Measurements from ENCODE around the gene DNAJC12.
"Not testable (repeated sequence)": the region's sequence is repeated elsewhere in the genome, so short reads cannot be mapped to it uniquely, and the experiment has no call there.

The DNAJC12 gene

DNA sequence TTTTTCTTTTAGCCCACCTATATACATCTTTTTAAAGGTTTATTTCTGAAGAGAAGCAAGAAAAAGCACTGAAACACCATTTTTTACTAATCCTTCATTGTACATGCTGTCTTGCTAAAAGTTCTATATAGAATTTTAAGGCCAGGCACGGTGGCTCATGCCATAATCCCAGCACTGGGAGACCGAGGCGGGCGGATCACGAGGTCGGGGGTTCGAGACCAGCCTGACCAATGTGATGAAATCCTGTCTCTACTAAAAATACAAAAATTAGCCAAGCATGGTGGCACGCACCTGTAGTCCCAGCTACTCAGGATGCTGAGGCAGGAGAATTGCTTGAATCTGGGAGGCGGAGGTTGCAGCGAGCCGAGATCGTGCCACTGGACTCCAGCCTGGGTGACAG, 1.5 kb upstream of the DNAJC12 start:
- DNase-seq = not testable (repeated sequence)

DNA sequence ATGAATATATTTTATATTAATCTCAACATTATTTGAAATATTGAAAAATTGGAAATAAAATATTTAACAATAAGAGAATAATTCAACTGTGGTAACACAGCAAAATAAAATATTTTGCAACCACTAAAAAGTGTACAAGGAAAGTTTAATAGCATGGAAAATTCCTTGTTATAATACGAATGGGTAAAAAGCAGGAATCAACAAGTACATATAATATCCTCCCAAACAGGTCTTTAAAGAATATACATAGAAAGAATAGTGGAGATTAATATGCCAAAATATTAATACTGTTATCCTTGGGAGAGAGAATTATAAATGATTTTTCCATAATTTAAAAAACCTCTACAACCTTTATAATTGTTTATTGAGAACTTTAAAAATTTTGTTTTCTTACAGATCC, 1.0 kb downstream of the DNAJC12 start:
- no peak for DNase-seq

DNA sequence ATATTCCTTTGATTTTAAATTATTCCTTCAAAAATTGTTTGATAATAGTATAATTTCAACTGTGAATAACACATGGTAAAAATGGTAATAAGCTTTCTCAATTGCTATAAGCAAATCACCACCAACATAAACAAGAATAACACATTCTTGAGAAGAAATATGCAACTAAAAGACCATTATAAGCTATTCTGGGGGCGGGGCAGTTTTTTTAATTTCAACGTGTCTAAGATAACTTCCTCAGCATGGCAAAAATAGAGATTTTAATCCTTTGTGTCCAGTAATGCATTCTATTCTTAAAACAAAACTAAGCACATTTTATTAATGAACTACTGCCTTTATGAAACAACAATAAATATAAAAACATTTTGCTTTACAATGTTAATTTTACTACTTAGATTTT, 1.5 kb downstream of the DNAJC12 start:
- DNase-seq = no peak

DNA sequence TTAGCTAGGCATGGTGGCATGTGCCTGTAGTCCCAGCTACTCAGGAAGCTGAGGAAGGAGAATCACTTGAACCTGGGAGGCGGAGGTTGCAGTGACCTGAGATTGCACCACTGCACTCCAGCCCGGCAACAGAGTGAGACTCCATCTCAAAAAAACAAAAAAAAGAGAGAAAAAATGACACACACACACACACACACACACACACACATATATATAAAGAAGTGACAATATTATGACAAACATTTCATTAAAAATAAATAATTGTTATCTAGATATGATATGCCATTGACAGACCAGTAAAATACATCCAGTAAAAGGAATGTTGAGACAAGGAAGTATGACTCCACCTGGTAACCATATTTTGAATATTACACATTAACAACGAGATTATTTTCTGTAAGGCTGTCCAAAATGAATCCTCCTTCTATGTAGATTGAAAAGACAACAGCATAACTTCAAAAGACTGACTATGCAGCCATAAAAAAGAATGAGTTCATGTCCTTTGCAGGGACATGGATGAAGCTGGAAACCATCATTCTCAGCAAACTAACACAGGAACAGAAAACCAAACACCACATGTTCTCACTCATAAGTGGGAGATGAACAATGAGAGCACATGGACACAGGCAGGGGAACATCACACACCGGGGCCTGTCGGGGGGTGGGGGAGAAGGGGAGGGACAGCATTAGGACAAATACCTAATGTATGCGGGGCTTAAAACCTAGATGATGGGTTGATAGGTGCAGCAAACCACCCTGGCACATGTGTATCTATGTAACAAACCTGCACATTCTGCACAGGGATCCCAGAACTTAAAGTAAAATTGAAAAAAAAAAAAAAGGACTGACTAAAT, 2.2 kb downstream of the DNAJC12 start:
- not testable (repeated sequence) for DNase-seq

DNA sequence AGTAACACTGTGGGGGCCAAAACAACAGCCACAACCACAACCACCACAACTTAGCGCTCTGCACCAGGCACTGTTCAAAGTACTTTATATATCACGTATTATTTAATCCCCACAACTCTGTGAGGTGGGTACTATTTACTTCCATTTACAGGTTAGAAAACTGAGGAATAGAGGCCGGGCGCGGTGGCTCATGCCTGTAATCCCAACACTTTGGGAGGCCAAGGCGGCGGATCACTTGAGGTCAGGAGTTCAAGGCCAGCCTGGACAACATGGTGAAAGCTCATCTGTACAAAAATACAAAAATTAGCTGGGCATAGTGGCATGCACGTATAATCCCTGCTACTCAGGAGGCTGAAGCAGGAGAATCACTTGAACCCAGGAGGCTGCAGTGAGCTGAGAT, 3.6 kb downstream of the DNAJC12 start:
- DNase-seq = no peak

DNA sequence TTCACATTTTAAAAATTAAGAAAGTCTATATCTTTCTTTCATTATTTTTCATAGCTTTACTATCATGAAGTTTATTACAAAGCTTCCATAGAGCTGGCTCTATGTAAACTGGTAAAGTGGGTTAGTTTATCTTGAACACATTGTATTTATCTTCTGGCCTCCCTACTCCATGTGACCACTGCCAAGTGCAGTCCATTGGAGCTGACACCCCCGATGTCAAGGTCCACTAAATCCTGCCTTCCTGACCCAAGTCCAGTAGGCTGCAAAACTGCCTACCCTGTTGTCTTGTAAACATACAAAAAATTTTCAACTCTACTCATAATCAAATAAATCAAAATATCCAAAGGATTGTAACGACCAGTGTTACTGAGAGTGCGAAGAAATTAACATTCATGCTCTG, 10.2 kb downstream of the DNAJC12 start:
- DNase-seq = no peak

DNA sequence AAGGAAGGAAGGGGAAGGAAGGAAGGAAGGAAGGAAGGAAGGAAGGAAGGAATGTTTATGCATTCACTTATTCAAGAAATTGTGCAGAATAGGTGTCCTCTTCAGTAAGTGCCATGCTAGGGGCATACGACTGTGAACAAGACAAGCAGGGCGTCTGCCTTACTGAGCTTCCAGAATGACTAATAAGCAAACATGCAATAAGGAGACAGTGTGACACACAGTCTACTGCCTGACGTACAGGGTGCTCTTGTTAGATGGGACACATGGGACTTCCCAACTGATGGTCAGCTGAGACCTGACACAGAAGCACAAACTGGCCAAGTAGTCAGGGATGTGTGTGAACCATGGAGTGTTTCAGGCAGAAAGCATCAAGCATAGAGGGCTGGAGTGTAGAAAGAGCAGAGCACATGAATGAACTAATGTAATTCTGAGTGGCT, 18.2 kb downstream of the DNAJC12 start:
- peak; percentile 34 for DNase-seq

DNA sequence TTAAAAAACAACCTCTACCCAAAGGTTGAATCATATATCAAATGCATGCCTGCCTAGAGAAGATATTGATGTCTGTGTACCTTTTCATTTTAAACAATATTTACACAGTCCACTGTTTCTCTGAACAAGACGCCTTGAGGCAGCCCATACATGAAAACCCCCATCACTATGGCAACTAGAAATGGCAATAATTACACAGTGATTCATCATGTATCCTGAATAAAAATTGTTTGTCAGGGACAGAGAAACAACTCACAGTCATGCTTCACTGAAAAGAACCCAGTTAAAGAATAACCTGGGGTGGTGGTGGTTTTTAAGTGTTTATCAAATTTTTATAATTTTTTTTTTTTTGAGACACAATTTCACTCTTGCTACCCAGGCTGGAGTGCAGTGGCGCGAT, 19.7 kb downstream of the DNAJC12 start:
- peak; percentile 45 for DNase-seq

DNA sequence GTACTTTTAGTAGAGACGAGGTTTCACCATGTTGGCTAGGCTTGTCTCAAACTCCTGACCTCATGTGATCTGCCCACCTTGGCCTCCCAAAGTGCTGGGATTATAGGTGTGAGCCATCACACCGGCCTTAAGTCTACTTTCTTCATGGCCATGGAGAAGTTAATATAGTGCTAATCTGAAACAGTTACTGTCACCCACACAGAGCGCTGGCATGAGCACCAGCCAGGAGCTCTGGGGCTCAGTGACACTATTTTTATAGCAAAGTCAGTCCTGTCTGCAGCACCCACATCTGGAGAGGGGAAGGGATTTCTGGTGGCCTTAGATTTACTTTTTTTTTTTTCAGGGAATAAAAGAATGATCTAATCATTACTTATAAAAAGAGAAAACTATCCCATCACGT, 21.3 kb downstream of the DNAJC12 start:
- DNase-seq = no peak

DNA sequence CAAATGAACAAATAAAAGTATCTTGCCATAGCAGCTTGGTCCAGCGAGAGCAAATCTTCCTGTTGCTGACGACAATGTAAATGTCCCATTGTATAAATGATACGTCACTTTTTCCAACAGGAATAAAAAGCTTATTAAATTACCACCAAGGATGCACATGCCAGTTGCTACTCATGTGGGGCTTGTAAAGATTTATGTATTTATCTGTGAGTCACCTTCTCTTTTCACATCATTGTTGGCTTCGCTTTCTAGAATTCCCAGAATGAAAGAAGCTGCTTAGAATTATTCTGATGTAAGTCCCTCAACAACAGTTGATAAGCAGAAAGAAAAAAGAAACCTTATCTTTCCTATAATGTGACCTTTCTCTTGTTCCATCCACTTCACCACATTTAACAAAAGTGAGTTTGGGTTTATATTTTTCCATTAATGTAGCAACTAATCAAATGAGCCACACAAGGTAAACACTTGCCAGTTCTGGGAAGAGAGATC, 22.4 kb downstream of the DNAJC12 start:
- DNase-seq = no peak

DNA sequence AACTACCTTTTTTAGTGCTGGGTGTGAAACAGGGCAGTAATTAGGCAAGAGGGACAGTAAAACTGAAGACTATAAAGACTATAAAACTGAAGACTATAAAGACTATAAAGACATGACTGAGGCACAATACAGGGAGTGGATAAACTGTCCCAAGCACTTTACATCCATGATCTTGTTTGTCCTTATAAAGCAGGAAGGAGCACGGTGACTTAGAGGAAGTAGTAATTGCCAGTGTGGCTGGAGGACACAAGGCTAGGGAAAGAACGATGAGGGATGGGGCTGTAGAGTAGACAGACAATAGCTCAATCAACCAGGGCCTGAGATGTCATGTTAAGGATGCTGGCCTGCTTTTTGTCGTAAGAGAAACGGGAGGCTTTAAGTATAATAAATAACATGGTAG, 26.0 kb downstream of the DNAJC12 start:
- DNase-seq = no peak

DNA sequence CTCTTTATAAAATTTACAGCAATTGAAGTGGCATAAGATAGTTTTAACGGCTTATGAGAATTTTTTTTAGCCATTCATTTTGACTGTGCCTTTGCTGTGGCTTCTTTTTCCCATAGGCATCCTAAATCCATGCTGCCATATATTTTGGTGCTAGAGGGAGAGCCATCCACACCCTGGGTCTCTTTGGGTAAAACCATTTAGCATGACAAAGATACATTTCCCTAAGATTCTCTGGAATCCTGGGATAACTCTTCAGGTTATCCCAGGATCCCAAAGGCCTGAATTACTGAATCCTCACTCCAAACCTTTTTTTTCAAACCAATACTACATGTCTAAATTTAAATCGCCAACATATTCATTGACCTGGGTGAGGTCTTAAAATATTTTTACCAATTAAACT, 28.9 kb downstream of the DNAJC12 start:
- no peak for DNase-seq

DNA sequence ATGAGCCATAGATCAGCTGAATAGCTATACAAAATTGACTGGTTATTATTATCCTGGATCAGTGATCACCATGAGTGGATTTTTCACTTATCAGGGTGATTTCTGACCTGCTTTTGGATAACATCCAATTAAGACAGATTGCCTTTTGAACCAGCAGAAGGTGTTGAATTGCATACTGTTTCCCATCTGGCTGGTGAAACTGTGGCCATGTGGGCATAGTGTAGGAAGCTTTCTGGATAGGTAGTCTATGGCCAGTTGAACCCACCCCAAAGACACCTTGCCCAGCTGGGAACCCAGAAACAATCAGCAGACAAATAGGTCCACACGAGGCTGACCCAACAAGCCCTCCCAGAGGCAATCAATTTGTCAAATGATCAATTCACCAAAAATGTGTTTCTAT, 29.3 kb downstream of the DNAJC12 start:
- DNase-seq = no peak

DNA sequence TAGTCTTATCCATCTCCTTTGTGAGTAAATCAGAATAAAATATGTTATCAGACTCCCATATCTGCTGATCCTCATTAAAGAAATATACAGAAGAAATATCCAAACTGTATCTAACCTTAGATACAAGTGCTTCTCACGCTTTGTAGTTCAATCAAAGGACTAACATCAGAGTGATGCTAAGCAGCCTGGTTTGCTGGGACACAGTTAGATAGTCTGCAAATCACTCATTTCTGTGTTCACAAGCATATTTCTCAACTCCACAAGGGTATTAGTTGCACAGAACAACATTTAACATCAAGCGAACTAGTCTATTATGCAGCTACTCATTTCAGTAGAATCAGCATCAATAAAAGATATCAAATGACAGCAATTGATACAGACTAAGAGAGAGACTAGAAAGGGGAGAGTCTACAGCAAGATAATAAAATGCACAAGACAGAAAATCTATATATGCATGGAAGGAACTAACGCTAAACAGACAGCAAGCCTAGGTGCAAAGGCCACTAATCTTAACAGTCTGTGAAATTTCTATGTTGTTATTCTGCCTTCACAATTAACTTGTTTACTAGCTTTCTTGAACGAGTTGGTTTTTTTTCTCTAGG, 30.0 kb downstream of the DNAJC12 start:
- no peak for DNase-seq

DNA sequence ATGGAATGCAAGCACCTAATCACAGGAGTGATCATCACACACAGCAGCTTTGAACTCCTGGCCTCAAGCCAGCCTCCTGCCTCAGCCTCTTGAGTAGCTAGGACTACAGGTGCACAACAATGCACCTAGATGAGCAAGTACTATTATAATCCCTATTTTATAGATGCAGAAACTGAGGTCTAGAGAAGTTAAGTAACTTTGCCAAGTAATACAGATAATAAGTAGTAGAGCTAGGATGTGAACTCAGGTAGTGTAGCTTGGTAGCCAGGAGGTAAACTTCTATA, 33.7 kb downstream of the DNAJC12 start:
- no peak for DNase-seq

DNA sequence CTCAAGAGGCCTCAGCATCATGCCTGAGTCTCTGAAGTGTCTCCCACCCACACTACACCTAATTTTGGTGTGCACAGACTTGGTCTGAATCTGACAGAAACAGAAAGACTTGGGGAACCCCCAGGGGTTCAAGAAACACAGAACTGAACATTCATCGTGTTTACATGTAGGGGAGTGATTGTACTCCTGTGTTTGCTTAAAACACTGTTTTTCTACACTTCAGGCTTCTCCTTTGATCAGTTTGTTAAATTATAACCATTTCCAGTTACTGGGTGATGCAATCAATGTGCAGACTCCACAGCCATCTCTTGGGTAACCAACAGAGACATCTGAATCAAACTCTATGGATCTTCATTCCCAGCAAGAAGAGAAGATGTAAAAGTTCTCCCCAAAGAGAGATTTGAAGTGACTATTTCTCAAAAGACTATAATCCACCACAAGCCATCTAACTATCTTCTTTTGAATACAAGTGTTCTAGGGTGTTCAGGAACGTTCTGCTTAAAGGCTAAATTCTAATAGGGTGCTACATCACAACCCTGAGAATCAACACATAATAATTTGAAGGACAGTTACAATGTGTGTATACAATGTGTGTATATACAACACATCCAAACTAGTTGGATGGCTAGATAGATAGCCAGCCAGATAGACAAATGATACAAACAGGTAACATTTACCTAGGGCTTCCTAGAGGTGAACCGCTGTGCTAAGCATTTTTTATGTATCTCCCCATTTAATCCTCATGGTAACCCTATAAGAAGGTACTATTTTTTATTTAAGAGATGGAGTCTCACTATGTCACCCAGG, 34.2 kb downstream of the DNAJC12 start:
- no peak for DNase-seq

DNA sequence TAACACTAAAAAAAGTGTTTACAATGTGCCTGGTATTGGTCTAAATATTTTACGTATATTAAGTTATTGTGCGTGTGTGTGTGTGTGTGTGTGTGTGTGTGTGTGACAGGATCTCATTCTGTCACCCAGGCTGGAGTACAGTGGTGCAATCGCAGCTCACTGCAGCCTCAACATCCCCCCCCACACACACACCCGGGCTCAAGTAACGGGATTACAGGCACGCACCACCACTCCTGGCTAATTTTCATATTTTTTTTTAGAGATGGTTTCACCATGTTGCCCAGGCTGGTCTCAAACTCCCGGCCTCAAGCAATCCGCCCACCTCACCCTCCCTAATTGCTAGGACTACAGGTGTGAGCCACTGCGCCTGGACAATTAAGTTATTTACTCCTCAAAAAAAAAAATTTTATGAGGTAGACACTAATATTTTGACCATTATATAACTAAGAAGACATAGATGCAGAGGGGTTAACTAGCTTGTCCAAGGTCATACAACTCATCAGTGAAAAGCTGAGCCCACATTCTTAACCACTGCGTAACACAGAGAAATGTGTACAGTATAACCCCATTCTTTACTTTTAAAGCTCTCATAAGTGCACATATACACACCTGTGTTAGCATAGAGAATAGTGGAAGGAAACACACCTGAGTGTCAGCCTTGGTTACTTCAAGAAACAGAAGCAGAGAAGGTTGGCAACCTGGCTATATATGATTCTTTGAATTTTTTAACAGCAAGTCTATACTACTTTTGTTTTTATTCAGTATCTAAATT, 35.0 kb downstream of the DNAJC12 start:
- no peak for DNase-seq

DNA sequence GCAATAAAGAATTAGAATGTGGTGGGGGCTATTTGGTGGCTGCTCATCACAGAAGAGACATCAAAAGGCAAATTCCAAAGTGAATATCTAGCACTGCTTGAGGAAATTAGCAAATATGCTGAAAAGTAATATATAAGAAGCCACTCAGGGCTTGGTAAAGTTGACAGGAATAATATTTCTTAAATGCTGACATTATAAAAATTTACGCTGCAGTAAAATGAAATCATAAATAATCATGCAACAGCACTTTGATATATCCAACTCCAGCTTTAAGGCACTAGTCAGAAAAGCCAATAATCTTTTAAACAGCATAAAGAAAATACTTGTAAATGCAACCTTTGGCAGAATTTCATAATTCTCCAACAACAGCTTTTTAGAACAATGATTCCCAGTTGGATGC, 36.9 kb downstream of the DNAJC12 start:
- DNase-seq = no peak

DNA sequence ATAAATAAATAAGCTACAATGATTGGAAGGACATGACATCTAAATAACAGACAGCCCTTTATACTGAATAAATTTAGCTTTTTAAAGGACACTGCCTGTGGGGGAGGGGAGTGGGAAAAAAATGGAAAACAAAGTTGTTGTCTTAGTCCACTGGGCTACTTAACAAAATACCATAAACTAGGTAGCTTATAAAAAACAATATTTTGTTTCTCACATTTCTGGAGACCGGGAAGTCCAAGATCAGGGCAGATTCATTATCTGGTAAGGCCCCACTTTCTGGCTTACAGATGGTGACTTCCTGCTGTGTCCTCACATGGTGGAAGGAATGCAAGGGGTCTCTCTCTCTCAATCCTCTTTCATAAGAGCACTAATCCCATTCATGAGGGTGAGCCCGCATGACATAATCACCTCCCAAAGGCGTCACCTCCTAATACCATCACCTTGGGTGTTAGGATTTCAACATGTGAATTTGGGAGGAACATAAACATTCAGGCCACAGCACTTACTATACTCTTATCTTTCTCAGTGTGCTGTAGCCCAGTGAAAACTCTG, 43.0 kb downstream of the DNAJC12 start:
- DNase-seq = no peak

DNA sequence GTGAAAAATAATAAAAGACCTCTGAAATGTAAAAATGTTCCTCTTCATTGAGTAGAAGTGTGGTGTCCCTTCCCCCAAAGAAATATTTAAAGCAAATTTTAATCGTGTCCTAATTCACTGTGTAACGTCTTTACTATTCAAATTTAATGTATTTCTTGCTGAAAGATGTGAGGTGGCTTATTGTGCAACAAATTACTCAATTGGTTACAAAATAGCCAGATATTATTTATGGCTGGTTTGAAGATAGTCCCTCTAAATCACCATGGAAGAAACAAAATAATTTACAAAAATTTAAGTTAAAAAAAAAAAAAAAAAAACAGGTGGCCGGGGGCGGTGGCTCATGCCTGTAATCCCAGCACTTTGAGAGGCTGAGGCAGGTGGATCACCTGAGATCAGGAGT, 43.7 kb downstream of the DNAJC12 start:
- DNase-seq = no peak

DNA sequence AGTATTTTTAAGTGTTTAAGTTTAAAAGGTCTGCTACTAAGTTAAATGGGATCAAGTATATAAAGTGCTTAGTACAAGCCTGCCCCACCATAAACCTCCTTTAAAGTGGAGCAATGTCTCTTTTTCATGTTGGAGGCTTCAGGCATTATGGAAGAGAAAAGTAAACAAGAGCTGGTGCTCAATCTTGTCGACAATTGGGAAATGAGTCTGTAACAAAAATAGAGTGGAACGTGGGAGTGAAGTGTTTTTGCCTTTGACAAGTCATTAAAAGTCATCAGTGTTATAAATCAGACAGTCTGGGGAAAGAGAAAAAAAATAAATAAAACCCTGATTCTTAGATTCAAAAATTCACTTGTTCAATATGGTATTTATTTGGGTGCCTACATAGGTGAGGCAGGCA, 44.7 kb downstream of the DNAJC12 start:
- DNase-seq = no peak

DNA sequence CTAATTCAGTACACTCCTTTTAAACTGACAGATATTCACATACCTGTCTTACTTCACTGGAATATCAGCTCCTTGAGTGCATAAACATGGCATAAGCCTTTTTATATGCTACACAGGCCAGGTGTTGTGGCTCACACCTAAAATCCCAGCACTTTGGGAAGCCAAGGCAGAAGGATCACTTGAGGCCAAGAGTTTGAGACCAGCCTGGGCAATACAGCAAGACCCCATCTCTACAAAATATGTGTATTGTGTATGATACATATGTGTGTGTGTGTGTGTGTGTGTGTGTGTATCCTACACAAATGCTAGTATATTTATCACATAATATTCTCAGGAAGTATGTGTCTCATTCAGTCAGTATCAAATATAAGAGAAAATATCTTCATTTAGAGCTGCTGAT, 45.3 kb downstream of the DNAJC12 start:
- no peak for DNase-seq
